ENCODE data around the gene PDE3A. TPM values are rescaled to one million over a fixed set of nuclear protein-coding genes. Genes with fewer than 3 reads are reported as not detected.

PDE3A gene
- total RNA-seq, 2 donors from 2014 or later, result 78.3 to 110 TPM

GRCh38 chr12:20567413-20567812, 199.1 kb downstream of the PDE3A start:
- no peak for DNase-seq (ENCODE audit: low spot score)
- no peaks in the 10 kb centered on the region for H3K9me3 ChIP-seq
- peak overlapping the region; percentile 45 to 60 for H3K27ac ChIP-seq
- TF ChIP-seq, protein P1, sequence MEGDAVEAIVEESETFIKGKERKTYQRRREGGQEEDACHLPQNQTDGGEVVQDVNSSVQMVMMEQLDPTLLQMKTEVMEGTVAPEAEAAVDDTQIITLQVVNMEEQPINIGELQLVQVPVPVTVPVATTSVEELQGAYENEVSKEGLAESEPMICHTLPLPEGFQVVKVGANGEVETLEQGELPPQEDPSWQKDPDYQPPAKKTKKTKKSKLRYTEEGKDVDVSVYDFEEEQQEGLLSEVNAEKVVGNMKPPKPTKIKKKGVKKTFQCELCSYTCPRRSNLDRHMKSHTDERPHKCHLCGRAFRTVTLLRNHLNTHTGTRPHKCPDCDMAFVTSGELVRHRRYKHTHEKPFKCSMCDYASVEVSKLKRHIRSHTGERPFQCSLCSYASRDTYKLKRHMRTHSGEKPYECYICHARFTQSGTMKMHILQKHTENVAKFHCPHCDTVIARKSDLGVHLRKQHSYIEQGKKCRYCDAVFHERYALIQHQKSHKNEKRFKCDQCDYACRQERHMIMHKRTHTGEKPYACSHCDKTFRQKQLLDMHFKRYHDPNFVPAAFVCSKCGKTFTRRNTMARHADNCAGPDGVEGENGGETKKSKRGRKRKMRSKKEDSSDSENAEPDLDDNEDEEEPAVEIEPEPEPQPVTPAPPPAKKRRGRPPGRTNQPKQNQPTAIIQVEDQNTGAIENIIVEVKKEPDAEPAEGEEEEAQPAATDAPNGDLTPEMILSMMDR (IDR thresholded peaks at IDR 0.05), result no peak
- ATAC-seq (ENCODE audit: insufficient number of reproducible peaks, low FRiP score, low read depth), result no peak
- no peak overlapping the region for H3K4me3 ChIP-seq
- H3K4me1 ChIP-seq (ENCODE audit: control insufficient read depth in 1 of 2, low read depth in 2 of 2), result peaks cover 35 to 70% of the 10 kb centered on the region in 2 donors
- no peaks in the 10 kb centered on the region for H3K36me3 ChIP-seq
- no peaks in the 10 kb centered on the region for H3K27me3 ChIP-seq (replicated peaks; ENCODE audit: insufficient read depth)

GRCh38 chr12:20572451-20572850, 204.1 kb downstream of the PDE3A start:
- TF ChIP-seq, protein P1 (IDR thresholded peaks at IDR 0.05), result no peak
- no peak overlapping the region for H3K4me3 ChIP-seq
- no peak for ATAC-seq (ENCODE audit: insufficient number of reproducible peaks, low FRiP score, low read depth)
- no peak for DNase-seq (ENCODE audit: low spot score)
- no peaks in the 10 kb centered on the region for H3K36me3 ChIP-seq
- H3K27me3 ChIP-seq (replicated peaks; ENCODE audit: insufficient read depth), result no peaks in the 10 kb centered on the region
- H3K9me3 ChIP-seq, result no peaks in the 10 kb centered on the region
- H3K27ac ChIP-seq, result no peak overlapping the region
- H3K4me1 ChIP-seq (ENCODE audit: control insufficient read depth in 1 of 2, low read depth in 2 of 2), result peaks cover 27 to 40% of the 10 kb centered on the region in 2 donors

GRCh38 chr12:20576528-20576927, 208.2 kb downstream of the PDE3A start:
- H3K27me3 ChIP-seq (replicated peaks; ENCODE audit: insufficient read depth), result no peaks in the 10 kb centered on the region
- H3K9me3 ChIP-seq, result no peaks in the 10 kb centered on the region
- H3K27ac ChIP-seq, result no peak overlapping the region
- TF ChIP-seq, protein P1 (IDR thresholded peaks at IDR 0.05), result no peak
- no peak overlapping the region for H3K4me3 ChIP-seq
- H3K36me3 ChIP-seq, result no peaks in the 10 kb centered on the region
- ATAC-seq (ENCODE audit: insufficient number of reproducible peaks, low FRiP score, low read depth) (no peak), DNase-seq (ENCODE audit: low spot score) (no peak)
- peaks cover 12 to 35% of the 10 kb centered on the region in 2 donors for H3K4me1 ChIP-seq (ENCODE audit: control insufficient read depth in 1 of 2, low read depth in 2 of 2)

- ATAC-seq (ENCODE audit: insufficient number of reproducible peaks, low FRiP score, low read depth), result no peak
- Histone ChIP-seq H3K36me3 (no peaks in the 10 kb centered on the region), H3K4me1 (ENCODE audit: control insufficient read depth in 1 of 2, low read depth in 2 of 2) (peaks cover 12 to 35% of the 10 kb centered on the region in 2 donors), H3K9me3 (no peaks in the 10 kb centered on the region), H3K27ac (no peak overlapping the region), H3K4me3 (no peak overlapping the region), H3K27me3 (replicated peaks; ENCODE audit: insufficient read depth) (no peaks in the 10 kb centered on the region)
- DNase-seq (ENCODE audit: low spot score), result no peak
- TF ChIP-seq, protein P1 (IDR thresholded peaks at IDR 0.05), result no peak
Measured at GRCh38 chr12:20577054-20577453, 208.7 kb downstream of the PDE3A start.

DNA sequence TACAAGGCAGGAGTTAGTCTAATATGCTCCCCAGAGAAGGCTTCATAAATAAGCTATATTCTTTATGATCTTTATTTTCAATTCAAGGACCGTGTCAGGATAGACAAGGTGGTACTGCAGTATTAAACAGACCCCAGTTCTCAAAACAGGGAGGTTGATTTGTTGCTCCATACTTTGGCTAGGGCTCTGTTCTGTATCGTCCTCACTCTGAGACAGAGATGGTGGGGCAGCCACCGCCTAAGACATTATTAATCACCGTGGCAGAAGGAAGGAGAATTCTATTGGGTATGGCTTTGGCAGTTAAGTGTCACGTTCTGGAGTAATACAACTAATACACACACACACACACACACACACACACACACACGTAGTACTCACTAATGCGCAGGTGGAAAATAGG, 209.8 kb downstream of the PDE3A start:
- H3K9me3 ChIP-seq, result no peaks in the 10 kb centered on the region
- peaks cover 8 to 35% of the 10 kb centered on the region in 2 donors for H3K4me1 ChIP-seq (ENCODE audit: control insufficient read depth in 1 of 2, low read depth in 2 of 2)
- TF ChIP-seq, protein P1 (IDR thresholded peaks at IDR 0.05), result no peak
- ATAC-seq (ENCODE audit: insufficient number of reproducible peaks, low FRiP score, low read depth), result no peak
- DNase-seq (ENCODE audit: low spot score), result no peak
- peak overlapping the region; percentile 27 for H3K4me3 ChIP-seq
- H3K27ac ChIP-seq, result no peak overlapping the region
- no peaks in the 10 kb centered on the region for H3K27me3 ChIP-seq (replicated peaks; ENCODE audit: insufficient read depth)
- no peaks in the 10 kb centered on the region for H3K36me3 ChIP-seq

All from thoracic aorta (tissue), 2 donors.